Measurements from ENCODE around the gene COX7A1. TPM values are rescaled to one million over a fixed set of nuclear protein-coding genes. Genes with fewer than 3 reads are reported as not detected.

Gene COX7A1
- total and polyA plus RNA-seq, 2 donors (not counting 1 experiment from before 2014, with no cell fraction given): 42.5 to 77.9 TPM

DNA sequence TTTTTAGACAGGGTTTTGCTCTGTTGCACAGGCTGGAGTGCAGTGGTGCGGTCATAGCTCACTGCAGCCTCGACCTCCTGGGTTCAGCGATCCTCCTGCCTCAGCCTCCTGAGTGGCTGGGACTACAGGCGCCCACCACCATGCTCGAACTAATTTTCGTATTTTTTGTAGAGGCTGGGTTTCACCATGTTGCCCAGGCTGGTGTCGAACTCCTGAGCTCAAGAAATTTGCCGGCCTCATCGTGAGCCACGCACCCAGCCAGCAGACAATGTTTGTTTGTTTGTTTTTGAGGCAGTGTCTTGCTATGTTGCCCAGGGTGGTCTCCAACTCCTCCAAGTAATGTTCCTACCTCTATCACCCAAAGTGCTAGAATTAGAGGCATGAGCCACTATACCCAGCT lies 879 bp upstream of the COX7A1 start:
- H3K36me3 ChIP-seq (ENCODE audit: control insufficient read depth, insufficient read depth, low read length): peaks cover 9% of the 10 kb centered on the region
- H3K27ac ChIP-seq (ENCODE audit: insufficient read depth, low read length): no peak overlapping the region
- H3K9ac ChIP-seq (ENCODE audit: insufficient read depth, low read length): no peak overlapping the region
- H3K79me2 ChIP-seq (ENCODE audit: control insufficient read depth, insufficient read depth, low read length): no peaks in the 10 kb centered on the region
- H3K27me3 ChIP-seq (ENCODE audit: control insufficient read depth, insufficient read depth, low read length): no peaks in the 10 kb centered on the region
- DNase-seq (ENCODE audit: low read depth in 2 of 2): no peak
- H3K9me3 ChIP-seq (ENCODE audit: control insufficient read depth, insufficient read depth, low read depth, low read length): no peaks in the 10 kb centered on the region
- H3K4me1 ChIP-seq (ENCODE audit: control insufficient read depth, extremely low read depth, insufficient read depth, low read length): peaks cover 6% of the 10 kb centered on the region
- no peak overlapping the region for H2AFZ ChIP-seq (ENCODE audit: low read length)
- no peak overlapping the region for H3K4me2 ChIP-seq (ENCODE audit: extremely low read depth, insufficient read depth, low read length)
- peak overlapping the region in 2 of 4 experiments; percentile 57 to 76 for H3K4me3 ChIP-seq (replicated peaks in 1 of 4; ENCODE audit: control extremely low read depth in 1 of 4, insufficient read depth in 1 of 4, low read depth in 3 of 4, low read length in 4 of 4)
- no peaks in the 10 kb centered on the region for H4K20me1 ChIP-seq (ENCODE audit: control insufficient read depth, extremely low read depth, insufficient read depth, low read length)
- no peak for TF ChIP-seq EZH2 (IDR thresholded peaks at IDR 0.05; ENCODE audit: low read length, missing control alignments)
- TF ChIP-seq, protein P1, sequence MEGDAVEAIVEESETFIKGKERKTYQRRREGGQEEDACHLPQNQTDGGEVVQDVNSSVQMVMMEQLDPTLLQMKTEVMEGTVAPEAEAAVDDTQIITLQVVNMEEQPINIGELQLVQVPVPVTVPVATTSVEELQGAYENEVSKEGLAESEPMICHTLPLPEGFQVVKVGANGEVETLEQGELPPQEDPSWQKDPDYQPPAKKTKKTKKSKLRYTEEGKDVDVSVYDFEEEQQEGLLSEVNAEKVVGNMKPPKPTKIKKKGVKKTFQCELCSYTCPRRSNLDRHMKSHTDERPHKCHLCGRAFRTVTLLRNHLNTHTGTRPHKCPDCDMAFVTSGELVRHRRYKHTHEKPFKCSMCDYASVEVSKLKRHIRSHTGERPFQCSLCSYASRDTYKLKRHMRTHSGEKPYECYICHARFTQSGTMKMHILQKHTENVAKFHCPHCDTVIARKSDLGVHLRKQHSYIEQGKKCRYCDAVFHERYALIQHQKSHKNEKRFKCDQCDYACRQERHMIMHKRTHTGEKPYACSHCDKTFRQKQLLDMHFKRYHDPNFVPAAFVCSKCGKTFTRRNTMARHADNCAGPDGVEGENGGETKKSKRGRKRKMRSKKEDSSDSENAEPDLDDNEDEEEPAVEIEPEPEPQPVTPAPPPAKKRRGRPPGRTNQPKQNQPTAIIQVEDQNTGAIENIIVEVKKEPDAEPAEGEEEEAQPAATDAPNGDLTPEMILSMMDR (conservative IDR thresholded peaks at IDR 0.05 in 1 of 2, IDR thresholded peaks at IDR 0.05 in 1 of 2; ENCODE audit: low read depth in 1 of 2, low read length in 2 of 2): no peak

DNA sequence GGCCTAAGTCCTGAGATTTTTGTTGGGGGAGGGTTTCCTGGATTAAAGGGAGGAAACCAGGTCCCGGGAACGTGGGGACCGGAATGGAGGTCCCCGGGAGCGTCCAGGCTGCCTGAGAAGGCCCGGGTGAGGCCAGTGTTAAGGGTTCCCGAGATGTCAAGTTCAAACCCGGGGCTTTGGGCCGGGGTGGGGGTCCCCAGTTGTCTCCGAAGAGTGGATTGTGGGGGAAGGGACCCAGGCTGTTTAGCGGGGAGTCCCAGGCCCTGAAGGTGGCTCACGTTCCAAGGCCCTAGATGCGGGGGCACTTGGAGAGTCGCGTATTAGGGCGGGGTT lies 262 bp downstream of the COX7A1 start:
- Histone ChIP-seq H3K9ac (ENCODE audit: insufficient read depth, low read length) (peak overlapping the region; percentile 53), H3K79me2 (ENCODE audit: control insufficient read depth, insufficient read depth, low read length) (no peaks in the 10 kb centered on the region), H3K4me3 (replicated peaks in 1 of 4; ENCODE audit: control extremely low read depth in 1 of 4, insufficient read depth in 1 of 4, low read depth in 3 of 4, low read length in 4 of 4) (peak overlapping the region; percentile 5 to 76 (median 48)), H3K9me3 (ENCODE audit: control insufficient read depth, insufficient read depth, low read depth, low read length) (no peaks in the 10 kb centered on the region), H3K27me3 (ENCODE audit: control insufficient read depth, insufficient read depth, low read length) (no peaks in the 10 kb centered on the region), H3K4me2 (ENCODE audit: extremely low read depth, insufficient read depth, low read length) (peak overlapping the region; percentile 15), H2AFZ (ENCODE audit: low read length) (no peak overlapping the region), H3K27ac (ENCODE audit: insufficient read depth, low read length) (peak overlapping the region; percentile 61), H4K20me1 (ENCODE audit: control insufficient read depth, extremely low read depth, insufficient read depth, low read length) (no peaks in the 10 kb centered on the region), H3K36me3 (ENCODE audit: control insufficient read depth, insufficient read depth, low read length) (peaks cover 13% of the 10 kb centered on the region), H3K4me1 (ENCODE audit: control insufficient read depth, extremely low read depth, insufficient read depth, low read length) (peaks cover 6% of the 10 kb centered on the region)
- no peak for DNase-seq (ENCODE audit: low read depth in 2 of 2)
- no peak for TF ChIP-seq EZH2 (IDR thresholded peaks at IDR 0.05; ENCODE audit: low read length, missing control alignments)
- TF ChIP-seq, protein P1 (conservative IDR thresholded peaks at IDR 0.05 in 1 of 2, IDR thresholded peaks at IDR 0.05 in 1 of 2; ENCODE audit: low read depth in 1 of 2, low read length in 2 of 2): no peak

DNA sequence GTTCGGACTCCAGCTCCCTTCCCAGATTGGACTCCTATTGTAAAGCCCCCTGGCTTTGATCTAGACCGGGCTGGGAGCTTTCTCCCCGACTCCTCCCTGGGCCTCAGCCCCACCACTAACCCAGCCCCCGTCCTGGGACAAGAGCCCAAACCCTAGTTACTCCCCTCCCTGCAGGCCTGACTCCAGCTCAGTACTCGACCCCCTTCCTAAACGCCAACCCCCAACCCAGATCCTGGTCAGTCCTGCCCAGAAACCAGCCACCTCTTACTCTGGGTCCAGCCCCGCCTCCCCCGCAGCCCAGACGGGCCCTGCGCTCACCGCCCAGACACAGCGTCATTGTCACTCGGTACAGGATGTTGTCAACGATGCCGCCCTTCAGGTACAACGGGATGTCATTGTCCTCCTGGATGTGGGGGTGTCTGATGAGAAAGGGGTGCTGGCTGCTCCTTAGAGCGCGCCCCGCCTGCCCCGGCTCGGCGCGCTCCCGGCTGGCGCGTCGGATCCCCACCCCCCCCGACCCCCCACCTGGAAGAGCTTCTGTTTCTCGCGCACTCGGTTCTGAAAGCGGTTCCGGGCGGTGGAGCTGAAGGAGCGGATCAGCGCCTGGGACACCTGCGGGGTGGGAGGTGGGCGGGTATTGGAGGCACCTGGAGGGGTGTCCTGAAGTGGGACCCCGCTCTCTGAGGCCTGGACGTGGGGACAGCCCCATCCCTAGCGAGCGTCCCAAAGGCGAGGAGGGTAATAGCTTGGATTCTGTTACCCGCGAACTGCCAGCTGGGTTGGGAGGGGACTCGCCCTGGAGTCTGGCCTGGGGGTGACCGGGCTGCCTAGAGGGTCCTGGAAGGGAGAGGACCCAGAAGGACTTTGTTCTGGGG lies 866 bp downstream of the COX7A1 start:
- H2AFZ ChIP-seq (ENCODE audit: low read length): no peak overlapping the region
- H3K4me2 ChIP-seq (ENCODE audit: extremely low read depth, insufficient read depth, low read length): peak overlapping the region; percentile 75

More for the DNA sequence above, 866 bp downstream of the COX7A1 start:
- DNase-seq (ENCODE audit: low read depth in 2 of 2): peak in 1 of 2 donors; percentile 11
- Histone ChIP-seq H3K27ac (ENCODE audit: insufficient read depth, low read length) (peak overlapping the region; percentile 61), H3K4me3 (replicated peaks in 1 of 4; ENCODE audit: control extremely low read depth in 1 of 4, insufficient read depth in 1 of 4, low read depth in 3 of 4, low read length in 4 of 4) (peak overlapping the region; percentile 5 to 76 (median 48)), H3K9ac (ENCODE audit: insufficient read depth, low read length) (peak overlapping the region; percentile 53), H4K20me1 (ENCODE audit: control insufficient read depth, extremely low read depth, insufficient read depth, low read length) (no peaks in the 10 kb centered on the region), H3K4me1 (ENCODE audit: control insufficient read depth, extremely low read depth, insufficient read depth, low read length) (peaks cover 6% of the 10 kb centered on the region), H3K36me3 (ENCODE audit: control insufficient read depth, insufficient read depth, low read length) (peaks cover 16% of the 10 kb centered on the region), H3K9me3 (ENCODE audit: control insufficient read depth, insufficient read depth, low read depth, low read length) (no peaks in the 10 kb centered on the region), H3K27me3 (ENCODE audit: control insufficient read depth, insufficient read depth, low read length) (no peaks in the 10 kb centered on the region), H3K79me2 (ENCODE audit: control insufficient read depth, insufficient read depth, low read length) (no peaks in the 10 kb centered on the region)
- TF ChIP-seq EZH2 (IDR thresholded peaks at IDR 0.05; ENCODE audit: low read length, missing control alignments): no peak
- TF ChIP-seq, protein P1 (conservative IDR thresholded peaks at IDR 0.05 in 1 of 2, IDR thresholded peaks at IDR 0.05 in 1 of 2; ENCODE audit: low read depth in 1 of 2, low read length in 2 of 2): no peak

Data from fibroblast of lung (primary cell).